ENCODE measurements around the gene FAM193A.

Gene FAM193A

GRCh38 chr4:2781911-2782310 lies 245.5 kb downstream of the FAM193A start:
- no peaks in the 10 kb centered on the region for H3K27me3 ChIP-seq (ENCODE audit: insufficient read depth, low read length)
- no peaks in the 10 kb centered on the region for H3K36me3 ChIP-seq (ENCODE audit: insufficient read depth, low read length)
- H3K4me3 ChIP-seq (ENCODE audit: low read length) = no peak overlapping the region
- no peak overlapping the region for H2AFZ ChIP-seq (ENCODE audit: low read depth, low read length)
- peaks cover 3% of the 10 kb centered on the region for H3K9me3 ChIP-seq (ENCODE audit: low read length)
- H3K4me1 ChIP-seq (ENCODE audit: insufficient read depth, low read length) = no peaks in the 10 kb centered on the region

Data from neuron (in vitro differentiated cells).